CD4-positive, alpha-beta memory T cell (primary cell): ENCODE measurements around the gene ERBB4. TPM values are rescaled to one million over a fixed set of nuclear protein-coding genes. Genes with fewer than 3 reads are reported as not detected.

Source experiments
- CTCF ChIA-PET: fragments of 350-600 bp; sonication (Branson Sonifier 250); formaldehyde crosslinking; loops from one replicate; lab custom pipeline; 2021; ENCODE audit warnings: inconsistent platforms; ENCODE audit not compliant: partially characterized antibody; lab: Charles Lee
- POLR2A ChIA-PET: fragments of 350-600 bp; sonication (Branson Sonifier 250); formaldehyde crosslinking; loops from one replicate; lab custom pipeline; 2021; ENCODE audit not compliant: partially characterized antibody; lab: Charles Lee
- DNase-seq, 5 donors: peaks; one replicate each; pipeline versions ENCODE4 v3.0.0 to v3.0.0-alpha.2; 2020 to 2022; ENCODE audit warnings: mixed read lengths in 1 of 5
- H3K27ac ChIP-seq: one replicate; pipeline ENCODE4 v1.7.0; 2013; ENCODE audit warnings: low read depth, low read length
- H3K27me3 ChIP-seq: 2 replicates; pipeline ENCODE4 v1.7.0; 2013; ENCODE audit warnings: mild to moderate bottlenecking, low read length, moderate library complexity; ENCODE audit not compliant: insufficient read depth
- H3K36me3 ChIP-seq: 2 replicates; pipeline ENCODE4 v1.7.0; 2013; ENCODE audit warnings: mild to moderate bottlenecking, low read length, moderate library complexity; ENCODE audit not compliant: insufficient read depth
- H3K4me1 ChIP-seq: 2 replicates; pipeline ENCODE4 v1.7.0; 2013; ENCODE audit warnings: mild to moderate bottlenecking, low read length, moderate library complexity; ENCODE audit not compliant: insufficient read depth
- H3K4me3 ChIP-seq, 2 donors: one replicate each; pipeline ENCODE4 v1.7.0; 2013; ENCODE audit warnings: low read length in 2 of 2, mild to moderate bottlenecking in 1 of 2
- H3K9me3 ChIP-seq, 2 donors: one replicate each; pipeline ENCODE4 v1.7.0; 2013; ENCODE audit warnings: low read length in 2 of 2, control low read depth in 1 of 2; ENCODE audit not compliant: control insufficient read depth in 1 of 2
- H3K27ac Mint-ChIP-seq, 7 donors: one replicate each; pipeline ENCODE4 v1.8.0; 2020 to 2021; ENCODE audit warnings: mixed read lengths in 7 of 7, mild to moderate bottlenecking in 6 of 7, inconsistent platforms in 3 of 7, moderate library complexity in 3 of 7
- H3K27me3 Mint-ChIP-seq, 2 donors: one replicate each; pipeline ENCODE4 v1.8.0; 2020 to 2021; ENCODE audit warnings: mixed read lengths in 2 of 2
- H3K36me3 Mint-ChIP-seq, 2 donors: one replicate each; pipeline ENCODE4 v1.8.0; 2020 to 2021; ENCODE audit warnings: mixed read lengths in 2 of 2, inconsistent platforms in 1 of 2, mild to moderate bottlenecking in 1 of 2
- H3K4me1 Mint-ChIP-seq, 4 donors: one replicate each; pipeline ENCODE4 v1.8.0; 2020 to 2021; ENCODE audit warnings: mixed read lengths in 4 of 4, mild to moderate bottlenecking in 1 of 4
- H3K4me3 Mint-ChIP-seq, 8 donors: one replicate each; pipeline ENCODE4 v1.8.0; 2020 to 2021; ENCODE audit warnings: mixed read lengths in 8 of 8, mild to moderate bottlenecking in 7 of 8, moderate library complexity in 6 of 8, inconsistent platforms in 3 of 8
- H3K9me3 Mint-ChIP-seq, 8 donors: one replicate each; pipeline ENCODE4 v1.8.0; 2020 to 2021; ENCODE audit warnings: mixed read lengths in 8 of 8, mild to moderate bottlenecking in 5 of 8, inconsistent platforms in 3 of 8, moderate library complexity in 1 of 8
- intact Hi-C: fragments of 100-400 bp; cut with micrococcal nuclease; formaldehyde crosslinking; loops from one replicate; pipeline ENCODE4 v1.15.1; 2023
- polyA plus RNA-seq, 2 donors: library from polyadenylated mRNA; unstranded; fragments of 300-500 nt; fragmentation: Illumina TruSeq; gene quantifications; one replicate each; pipeline ENCODE4 v1.2.3, GENCODE V29; 2021
- total RNA-seq, 2 experiments: library from RNA; stranded (reverse); gene quantifications; one replicate each; pipeline ENCODE4 v1.2.3, GENCODE V29; 2021

The ERBB4 gene
- total and polyA plus RNA-seq, 4 experiments from 2014 or later: not detected

DNA sequence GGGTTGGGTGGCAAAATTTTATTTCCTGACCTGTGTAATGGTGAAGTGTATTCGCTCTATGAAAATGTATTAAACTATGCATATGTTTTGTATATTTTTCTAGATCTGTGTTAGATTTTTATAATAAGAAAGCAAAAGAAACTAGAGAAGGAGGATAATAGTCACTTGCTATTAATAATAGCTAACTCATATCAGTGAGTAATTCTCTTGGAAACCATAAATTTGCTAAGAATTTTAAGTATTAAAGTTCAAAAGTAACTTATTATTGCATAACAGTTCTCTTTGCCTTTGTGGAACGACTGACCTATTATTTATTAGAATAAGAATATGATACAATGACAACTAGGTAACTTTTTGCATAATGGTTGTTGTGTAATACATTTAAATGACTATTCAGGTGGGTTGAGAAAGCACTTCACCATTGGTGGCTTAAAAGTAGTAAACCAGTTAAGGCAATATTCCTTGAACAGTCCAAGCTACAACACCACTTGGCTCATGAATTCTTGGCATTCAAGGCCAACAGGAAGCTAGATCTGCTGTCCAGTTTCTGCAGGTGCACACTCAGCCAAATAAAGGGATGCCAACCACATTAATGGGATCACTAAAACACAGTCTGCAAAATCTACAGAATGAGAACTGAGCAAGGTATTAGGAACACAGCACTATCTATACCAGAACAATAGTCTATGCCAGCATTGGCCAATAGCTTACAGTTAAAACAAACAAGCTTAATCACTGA, 1060.9 kb downstream of the ERBB4 start:
- ChIA-PET CTCF (no interaction called here), POLR2A (no interaction called here)
- Mint-ChIP-seq H3K36me3 (no peaks in the 10 kb centered on the region), H3K4me3 (no peak overlapping the region), H3K4me1 (no peaks in the 10 kb centered on the region), H3K27me3 (no peaks in the 10 kb centered on the region), H3K27ac (no peak overlapping the region), H3K9me3 (peaks cover 0 to 4% (median 2%) of the 10 kb centered on the region in 8 donors)
- Histone ChIP-seq H3K27ac (no peak overlapping the region), H3K4me3 (no peak overlapping the region), H3K27me3 (no peaks in the 10 kb centered on the region), H3K9me3 (no peaks in the 10 kb centered on the region), H3K4me1 (no peaks in the 10 kb centered on the region), H3K36me3 (no peaks in the 10 kb centered on the region)
- intact Hi-C loops: no loop called here
- DNase-seq: no peak

DNA sequence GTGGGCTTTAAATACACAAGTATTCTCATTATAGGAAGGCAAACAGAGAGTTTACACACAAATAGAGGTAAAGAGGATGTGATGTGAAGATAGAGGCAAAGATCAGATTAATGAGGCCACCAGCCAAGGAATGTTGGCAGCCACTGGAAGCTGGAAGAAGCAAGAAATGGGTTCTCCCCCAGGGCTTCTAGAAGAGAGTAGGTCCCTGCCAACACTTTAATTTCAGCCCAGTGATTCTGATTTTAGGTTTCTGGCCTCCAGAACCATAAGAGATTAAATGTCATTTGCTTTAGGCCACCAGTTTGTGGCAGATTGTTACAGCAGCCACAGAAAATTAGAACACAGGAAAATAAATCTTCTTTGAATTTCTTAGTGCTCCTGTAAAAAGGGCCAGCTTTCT, 1065.5 kb downstream of the ERBB4 start:
- Mint-ChIP-seq H3K4me1 (no peaks in the 10 kb centered on the region), H3K27me3 (no peaks in the 10 kb centered on the region), H3K27ac (no peak overlapping the region), H3K9me3 (peaks cover 0 to 5% (median 0%) of the 10 kb centered on the region in 8 donors), H3K36me3 (no peaks in the 10 kb centered on the region), H3K4me3 (no peak overlapping the region)
- intact Hi-C loops: no loop called here
- CTCF ChIA-PET: no interaction called here
- no peaks in the 10 kb centered on the region for H3K36me3 ChIP-seq
- no peaks in the 10 kb centered on the region for H3K27me3 ChIP-seq
- no peak overlapping the region for H3K4me3 ChIP-seq
- DNase-seq: no peak
- H3K27ac ChIP-seq: no peak overlapping the region
- POLR2A ChIA-PET: no interaction called here
- H3K4me1 ChIP-seq: no peaks in the 10 kb centered on the region
- H3K9me3 ChIP-seq: no peaks in the 10 kb centered on the region

DNA sequence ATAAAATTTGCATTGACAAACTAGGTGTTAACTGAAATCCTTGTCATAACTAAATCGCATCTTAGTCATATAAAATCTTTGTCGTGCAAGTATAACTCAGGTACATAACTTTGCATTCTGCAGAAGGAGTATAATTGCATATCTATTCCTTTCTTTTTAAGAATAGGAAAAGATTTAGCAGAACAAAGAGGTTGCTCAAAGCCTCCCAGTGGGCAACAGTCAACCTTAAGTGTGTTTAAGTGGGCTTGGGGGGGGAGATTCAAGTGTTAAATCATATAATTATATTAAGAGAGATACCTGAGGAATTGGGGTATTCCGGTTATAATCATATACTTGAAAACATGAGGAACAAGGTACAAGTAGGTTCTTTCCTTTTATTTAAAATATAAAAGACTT, 1068.9 kb downstream of the ERBB4 start:
- Mint-ChIP-seq H3K4me1 (no peaks in the 10 kb centered on the region), H3K9me3 (peaks cover 0 to 5% (median 0%) of the 10 kb centered on the region in 8 donors), H3K27me3 (no peaks in the 10 kb centered on the region), H3K4me3 (no peak overlapping the region), H3K27ac (no peak overlapping the region), H3K36me3 (no peaks in the 10 kb centered on the region)
- no peak for DNase-seq
- no peaks in the 10 kb centered on the region for H3K9me3 ChIP-seq
- no peaks in the 10 kb centered on the region for H3K4me1 ChIP-seq
- CTCF ChIA-PET: interaction anchor here (0.5 kb wide), 1 partner anchor 618 kb away, joined by 3 read pairs; no protein-coding TSS in a partner anchor
- H3K27me3 ChIP-seq: no peaks in the 10 kb centered on the region
- no peak overlapping the region for H3K4me3 ChIP-seq
- H3K36me3 ChIP-seq: no peaks in the 10 kb centered on the region
- POLR2A ChIA-PET: no interaction called here
- H3K27ac ChIP-seq: no peak overlapping the region
- intact Hi-C loops: no loop called here

DNA sequence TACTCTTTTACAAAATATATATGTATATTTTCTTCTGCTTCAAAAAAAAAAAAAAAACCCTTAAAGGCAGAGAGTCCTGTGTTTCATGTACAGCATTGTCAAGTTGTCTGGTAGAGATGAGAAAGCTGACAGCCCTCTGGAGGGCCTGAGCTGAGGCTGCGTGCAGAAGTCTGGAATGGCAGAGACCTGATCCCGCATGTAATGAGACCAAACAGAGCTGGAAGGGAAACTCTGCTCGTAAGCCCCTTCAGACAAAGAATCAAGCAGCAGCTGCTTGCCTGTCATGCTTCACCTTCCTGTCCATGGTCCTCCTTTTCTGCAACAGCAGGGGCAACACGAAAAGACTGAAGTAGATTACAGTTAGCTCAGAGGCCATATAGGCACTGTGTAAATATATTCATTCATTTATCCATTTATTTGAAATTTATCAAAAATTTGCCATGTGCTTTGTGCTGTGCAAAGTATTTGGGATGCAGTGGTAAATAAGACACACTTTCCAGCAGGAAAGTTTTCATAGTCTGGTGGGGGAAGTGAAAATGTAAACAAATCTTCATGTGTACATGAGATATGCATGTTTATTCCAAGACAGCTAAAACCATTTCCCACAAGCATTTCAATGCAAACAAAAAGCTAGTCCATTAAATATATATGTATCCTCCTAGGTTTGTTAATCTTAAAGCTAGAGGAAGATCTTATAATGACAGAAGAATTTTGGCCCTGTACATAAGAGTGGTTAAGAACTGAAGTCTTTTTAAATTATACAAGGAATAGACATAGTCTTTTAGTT, 1069.5 kb downstream of the ERBB4 start:
- Histone ChIP-seq H3K27me3 (no peaks in the 10 kb centered on the region), H3K4me1 (no peaks in the 10 kb centered on the region), H3K36me3 (no peaks in the 10 kb centered on the region), H3K4me3 (no peak overlapping the region), H3K27ac (no peak overlapping the region), H3K9me3 (no peaks in the 10 kb centered on the region)
- Mint-ChIP-seq H3K36me3 (no peaks in the 10 kb centered on the region), H3K4me1 (no peaks in the 10 kb centered on the region), H3K9me3 (peaks cover 0 to 5% (median 0%) of the 10 kb centered on the region in 8 donors), H3K27me3 (no peaks in the 10 kb centered on the region), H3K27ac (no peak overlapping the region), H3K4me3 (no peak overlapping the region)
- no peak for DNase-seq
- CTCF ChIA-PET: interaction anchor here (0.5 kb wide), 1 partner anchor 619 kb away, joined by 3 read pairs; no protein-coding TSS in a partner anchor
- POLR2A ChIA-PET: no interaction called here
- intact Hi-C loops: no loop called here

- H3K36me3 Mint-ChIP-seq: no peaks in the 10 kb centered on the region
- no peak overlapping the region for H3K27ac Mint-ChIP-seq
- intact Hi-C loops: no loop called here
- no peak overlapping the region for H3K4me3 ChIP-seq
- DNase-seq: no peak
- no peaks in the 10 kb centered on the region for H3K4me1 Mint-ChIP-seq
- H3K27me3 Mint-ChIP-seq: no peaks in the 10 kb centered on the region
- H3K36me3 ChIP-seq: no peaks in the 10 kb centered on the region
- H3K9me3 Mint-ChIP-seq: peaks cover 0 to 2% (median 0%) of the 10 kb centered on the region in 8 donors
- H3K27ac ChIP-seq: no peak overlapping the region
- H3K4me1 ChIP-seq: no peaks in the 10 kb centered on the region
- ChIA-PET POLR2A (no interaction called here), CTCF (no interaction called here)
- no peaks in the 10 kb centered on the region for H3K9me3 ChIP-seq
- H3K27me3 ChIP-seq: no peaks in the 10 kb centered on the region
- no peak overlapping the region for H3K4me3 Mint-ChIP-seq
Measured at GRCh38 chr2:211468217-211468616, 1070.4 kb downstream of the ERBB4 start.

GRCh38 chr2:211463397-211463796, 1075.2 kb downstream of the ERBB4 start:
- CTCF ChIA-PET: interaction anchor here (1.9 kb wide), 1 partner anchor 8 kb away, joined by 6 read pairs; no protein-coding TSS in a partner anchor
- Mint-ChIP-seq H3K27ac (no peak overlapping the region), H3K9me3 (peaks cover 0 to 2% (median 0%) of the 10 kb centered on the region in 8 donors), H3K36me3 (no peaks in the 10 kb centered on the region), H3K4me1 (no peaks in the 10 kb centered on the region), H3K27me3 (no peaks in the 10 kb centered on the region), H3K4me3 (no peak overlapping the region)
- H3K27ac ChIP-seq: no peak overlapping the region
- no peaks in the 10 kb centered on the region for H3K4me1 ChIP-seq
- H3K27me3 ChIP-seq: no peaks in the 10 kb centered on the region
- H3K4me3 ChIP-seq: no peak overlapping the region
- POLR2A ChIA-PET: no interaction called here
- no peaks in the 10 kb centered on the region for H3K36me3 ChIP-seq
- DNase-seq: no peak
- intact Hi-C loops: no loop called here
- no peaks in the 10 kb centered on the region for H3K9me3 ChIP-seq

DNA sequence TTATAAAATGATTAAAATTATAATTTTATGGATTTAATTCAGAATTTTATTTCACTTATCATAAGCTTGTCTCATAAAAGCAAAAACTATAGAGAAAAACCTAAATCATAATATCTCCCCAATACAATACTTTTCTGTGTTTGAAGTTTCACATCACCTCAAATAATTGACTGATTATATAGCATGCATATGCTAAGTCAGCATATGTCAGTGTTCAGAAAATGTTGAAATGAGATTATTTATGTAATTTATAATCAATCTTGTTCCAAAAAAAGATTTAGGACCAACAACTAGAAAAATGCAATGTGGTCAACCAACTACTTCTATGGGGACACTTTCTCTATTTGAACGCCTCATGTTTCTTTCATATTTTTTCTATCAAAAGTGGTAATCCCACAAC, 1079.6 kb downstream of the ERBB4 start:
- Mint-ChIP-seq H3K27me3 (no peaks in the 10 kb centered on the region), H3K9me3 (peaks cover 0 to 2% (median 0%) of the 10 kb centered on the region in 8 donors), H3K4me1 (no peaks in the 10 kb centered on the region), H3K4me3 (no peak overlapping the region), H3K36me3 (no peaks in the 10 kb centered on the region), H3K27ac (no peak overlapping the region)
- H3K9me3 ChIP-seq: no peaks in the 10 kb centered on the region
- CTCF ChIA-PET: no interaction called here
- H3K27ac ChIP-seq: no peak overlapping the region
- DNase-seq: no peak
- POLR2A ChIA-PET: no interaction called here
- intact Hi-C loops: no loop called here
- H3K4me3 ChIP-seq: no peak overlapping the region
- H3K27me3 ChIP-seq: no peaks in the 10 kb centered on the region
- no peaks in the 10 kb centered on the region for H3K36me3 ChIP-seq
- H3K4me1 ChIP-seq: no peaks in the 10 kb centered on the region
